ENCODE measurements around the gene LGALS13. TPM values are rescaled to one million over a fixed set of nuclear protein-coding genes. Genes with fewer than 3 reads are reported as not detected.

Gene LGALS13
- total RNA-seq, 4 donors from 2014 or later = not detected

DNA sequence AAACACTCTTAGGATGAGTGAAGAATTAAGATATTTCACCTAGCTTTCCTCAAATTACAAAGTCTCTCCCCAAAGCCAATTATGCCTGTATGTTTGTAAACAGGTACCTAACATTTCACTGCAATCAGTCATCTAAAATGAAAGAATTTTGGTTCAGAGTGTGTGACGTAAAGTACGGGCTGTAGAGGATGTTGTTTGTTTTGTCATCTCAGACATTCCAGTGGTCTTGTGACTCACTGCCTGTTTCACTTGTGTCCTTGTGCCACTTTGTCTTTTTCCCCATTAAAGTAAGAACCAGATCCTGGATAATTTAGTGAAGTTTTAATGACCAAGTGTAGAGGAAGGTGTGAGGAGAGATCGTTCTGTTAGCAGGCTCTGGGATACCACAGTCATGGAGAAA lies 33.7 kb upstream of the LGALS13 start:
- H3K27me3 ChIP-seq = peaks cover 0 to 2% (median 0%) of the 10 kb centered on the region in 3 donors
- no peak for ATAC-seq
- no peaks in the 10 kb centered on the region for H3K4me1 ChIP-seq
- intact Hi-C loops (cut with DNase I; ENCODE audit: low total_unique reads) (no loop called here), in situ Hi-C loops (cut with MboI; ENCODE audit: low sequenced_read_pairs in 4 of 4) (no loop called here)
- H3K36me3 ChIP-seq = no peaks in the 10 kb centered on the region
- no peak for DNase-seq
- no peak overlapping the region for H3K4me3 ChIP-seq
- H3K9me3 ChIP-seq = no peaks in the 10 kb centered on the region
- TF ChIP-seq, protein P1, sequence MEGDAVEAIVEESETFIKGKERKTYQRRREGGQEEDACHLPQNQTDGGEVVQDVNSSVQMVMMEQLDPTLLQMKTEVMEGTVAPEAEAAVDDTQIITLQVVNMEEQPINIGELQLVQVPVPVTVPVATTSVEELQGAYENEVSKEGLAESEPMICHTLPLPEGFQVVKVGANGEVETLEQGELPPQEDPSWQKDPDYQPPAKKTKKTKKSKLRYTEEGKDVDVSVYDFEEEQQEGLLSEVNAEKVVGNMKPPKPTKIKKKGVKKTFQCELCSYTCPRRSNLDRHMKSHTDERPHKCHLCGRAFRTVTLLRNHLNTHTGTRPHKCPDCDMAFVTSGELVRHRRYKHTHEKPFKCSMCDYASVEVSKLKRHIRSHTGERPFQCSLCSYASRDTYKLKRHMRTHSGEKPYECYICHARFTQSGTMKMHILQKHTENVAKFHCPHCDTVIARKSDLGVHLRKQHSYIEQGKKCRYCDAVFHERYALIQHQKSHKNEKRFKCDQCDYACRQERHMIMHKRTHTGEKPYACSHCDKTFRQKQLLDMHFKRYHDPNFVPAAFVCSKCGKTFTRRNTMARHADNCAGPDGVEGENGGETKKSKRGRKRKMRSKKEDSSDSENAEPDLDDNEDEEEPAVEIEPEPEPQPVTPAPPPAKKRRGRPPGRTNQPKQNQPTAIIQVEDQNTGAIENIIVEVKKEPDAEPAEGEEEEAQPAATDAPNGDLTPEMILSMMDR (IDR thresholded peaks at IDR 0.05 in 4 of 5, conservative IDR thresholded peaks at IDR 0.05 in 1 of 5) = no peak
- TF ChIP-seq POLR2A (IDR thresholded peaks at IDR 0.05) = no peak
- H3K27ac ChIP-seq = no peak overlapping the region

DNA sequence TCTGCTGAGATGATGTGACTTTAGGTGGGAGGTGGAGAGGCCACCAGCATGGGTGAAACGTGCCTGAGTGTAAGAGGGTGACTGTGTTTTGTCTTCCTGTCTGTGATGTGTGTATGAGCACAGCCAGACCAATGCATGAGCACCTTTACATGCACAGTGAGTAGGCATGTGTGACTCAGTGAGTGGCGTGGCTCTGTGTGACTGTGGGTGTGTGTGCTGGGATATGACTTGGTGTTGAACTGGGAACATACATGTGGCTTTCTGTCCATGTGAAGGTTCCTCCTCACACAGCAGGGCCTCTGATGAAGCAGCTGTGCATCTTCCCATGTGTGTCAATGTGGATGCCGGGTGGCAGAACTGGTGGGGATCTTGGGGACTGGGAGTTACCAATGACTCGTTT lies 19.9 kb upstream of the LGALS13 start:
- TF ChIP-seq, protein P1 (IDR thresholded peaks at IDR 0.05 in 4 of 5, conservative IDR thresholded peaks at IDR 0.05 in 1 of 5) = no peak
- no peak for TF ChIP-seq POLR2A (IDR thresholded peaks at IDR 0.05)
- in situ Hi-C loops (cut with MboI; ENCODE audit: low sequenced_read_pairs in 4 of 4) = no loop called here
- Histone ChIP-seq H3K36me3 (no peaks in the 10 kb centered on the region), H3K27me3 (peaks cover 0 to 2% (median 1%) of the 10 kb centered on the region in 3 donors), H3K4me3 (no peak overlapping the region), H3K27ac (no peak overlapping the region), H3K4me1 (no peaks in the 10 kb centered on the region), H3K9me3 (no peaks in the 10 kb centered on the region)
- ATAC-seq (no peak), DNase-seq (no peak)
- intact Hi-C loops (cut with DNase I; ENCODE audit: low total_unique reads) = no loop called here

DNA sequence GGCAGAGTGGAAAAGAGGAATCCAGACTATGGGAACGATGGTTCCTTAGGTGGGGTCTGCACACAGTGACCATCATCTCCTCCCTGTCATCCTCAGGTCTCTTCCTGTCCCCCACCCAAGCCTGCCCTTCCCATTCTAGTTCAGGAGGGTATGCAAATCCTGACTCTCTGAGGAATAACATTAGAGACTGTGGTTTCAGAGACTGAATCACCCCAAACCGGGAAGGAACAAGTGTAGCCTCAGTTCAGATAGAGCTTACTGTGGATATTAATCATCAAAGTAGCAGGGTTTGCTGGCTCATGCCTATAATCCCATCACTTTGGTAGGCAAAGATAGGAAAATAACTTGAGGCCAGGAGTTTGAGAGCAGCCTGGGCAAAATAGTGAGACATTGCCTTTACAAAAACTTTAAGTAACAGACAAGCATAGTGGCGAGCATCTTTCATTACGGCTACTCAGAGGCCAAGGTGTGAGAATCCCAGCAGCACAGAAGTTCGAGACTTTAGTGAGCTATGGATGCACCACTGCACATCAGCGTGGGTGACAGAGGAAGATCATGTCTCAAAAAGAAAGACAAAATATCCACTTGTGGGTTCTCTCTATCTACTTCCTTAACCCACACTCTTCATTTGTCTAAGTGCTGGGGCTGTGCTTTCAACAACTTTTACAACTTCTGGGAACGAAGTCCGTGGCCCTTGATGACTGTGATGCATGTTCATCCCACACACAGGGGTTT lies 19.3 kb upstream of the LGALS13 start:
- no peak overlapping the region for H3K27ac ChIP-seq
- in situ Hi-C loops (cut with MboI; ENCODE audit: low sequenced_read_pairs in 4 of 4) = no loop called here
- no peak overlapping the region for H3K4me3 ChIP-seq
- DNase-seq (no peak), ATAC-seq (no peak)
- peaks cover 0 to 4% (median 2%) of the 10 kb centered on the region in 3 donors for H3K27me3 ChIP-seq
- intact Hi-C loops (cut with DNase I; ENCODE audit: low total_unique reads) = no loop called here
- no peaks in the 10 kb centered on the region for H3K9me3 ChIP-seq
- no peaks in the 10 kb centered on the region for H3K4me1 ChIP-seq
- TF ChIP-seq, protein P1 (IDR thresholded peaks at IDR 0.05 in 4 of 5, conservative IDR thresholded peaks at IDR 0.05 in 1 of 5) = no peak
- TF ChIP-seq POLR2A (IDR thresholded peaks at IDR 0.05) = no peak
- no peaks in the 10 kb centered on the region for H3K36me3 ChIP-seq

DNA sequence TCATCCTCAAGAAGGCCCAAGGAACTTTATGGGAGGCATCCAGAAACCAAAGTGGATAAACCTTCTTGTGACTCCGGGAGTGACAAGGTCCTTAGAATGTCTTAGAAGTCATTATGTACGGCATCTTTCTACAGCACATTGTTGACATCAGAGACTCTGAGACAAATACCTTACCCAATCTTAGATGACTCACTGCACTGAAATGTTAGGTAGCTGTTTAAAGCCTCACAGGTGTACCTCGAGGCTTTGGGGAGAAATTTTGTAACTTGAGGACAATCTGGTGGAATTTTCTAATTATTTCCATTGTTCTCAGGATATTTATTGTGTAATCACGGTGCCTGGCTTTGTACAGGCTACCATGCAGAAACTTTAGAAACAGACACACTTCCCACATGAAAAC lies 14.8 kb upstream of the LGALS13 start:
- TF ChIP-seq POLR2A (IDR thresholded peaks at IDR 0.05) = no peak
- TF ChIP-seq, protein P1 (IDR thresholded peaks at IDR 0.05 in 4 of 5, conservative IDR thresholded peaks at IDR 0.05 in 1 of 5) = no peak
- Histone ChIP-seq H3K27ac (no peak overlapping the region), H3K9me3 (no peaks in the 10 kb centered on the region), H3K4me1 (no peaks in the 10 kb centered on the region), H3K36me3 (no peaks in the 10 kb centered on the region), H3K4me3 (no peak overlapping the region), H3K27me3 (peaks cover 0 to 8% (median 6%) of the 10 kb centered on the region in 3 donors)
- in situ Hi-C loops (cut with MboI; ENCODE audit: low sequenced_read_pairs in 4 of 4) = no loop called here
- intact Hi-C loops (cut with DNase I; ENCODE audit: low total_unique reads) = no loop called here
- DNase-seq (no peak), ATAC-seq (no peak)

Measured in gastrocnemius medialis (tissue), 4 donors.